ENCODE results near the gene PTPRE. TPM values are rescaled to one million over a fixed set of nuclear protein-coding genes. Genes with fewer than 3 reads are reported as not detected.
"Not testable (repeated sequence)": the region's sequence is repeated elsewhere in the genome, so short reads cannot be mapped to it uniquely, and the experiment has no call there.

The PTPRE gene
- total RNA-seq, 1 donor from 2014 or later = 12.8 TPM

- no peak for DNase-seq (ENCODE audit: low spot score)
Measured at GRCh38 chr10:127979045-127979444, 72.1 kb downstream of the PTPRE start.

- no peak for DNase-seq (ENCODE audit: low spot score)
Measured at GRCh38 chr10:127979566-127979965, 72.7 kb downstream of the PTPRE start.

- no peak for DNase-seq (ENCODE audit: low spot score)
Measured at GRCh38 chr10:127980898-127981297, 74.0 kb downstream of the PTPRE start.

- no peak for DNase-seq (ENCODE audit: low spot score)
Measured at GRCh38 chr10:127982601-127983000, 75.7 kb downstream of the PTPRE start.

GRCh38 chr10:127983344-127984100, 76.6 kb downstream of the PTPRE start:
- no peak for DNase-seq (ENCODE audit: low spot score)

- DNase-seq (ENCODE audit: low spot score) = no peak
Measured at GRCh38 chr10:127984945-127985344, 78.0 kb downstream of the PTPRE start.

- no peak for DNase-seq (ENCODE audit: low spot score)
Measured at GRCh38 chr10:127986531-127987466, 79.9 kb downstream of the PTPRE start.

GRCh38 chr10:127987467-127988380, 80.8 kb downstream of the PTPRE start:
- DNase-seq (ENCODE audit: low spot score) = no peak

- DNase-seq (ENCODE audit: low spot score) = peak; percentile 29
Measured at GRCh38 chr10:127989481-127990012, 82.6 kb downstream of the PTPRE start.

- DNase-seq (ENCODE audit: low spot score) = not testable (repeated sequence)
Measured at GRCh38 chr10:127990132-127990788, 83.4 kb downstream of the PTPRE start.

GRCh38 chr10:127990846-127991542, 84.1 kb downstream of the PTPRE start:
- DNase-seq (ENCODE audit: low spot score) = peak; percentile 63

GRCh38 chr10:127991543-127992255, 84.8 kb downstream of the PTPRE start:
- DNase-seq (ENCODE audit: low spot score) = no peak

GRCh38 chr10:127992376-127992775, 85.5 kb downstream of the PTPRE start:
- DNase-seq (ENCODE audit: low spot score) = no peak

- no peak for DNase-seq (ENCODE audit: low spot score)
Measured at GRCh38 chr10:127993056-127993690, 86.3 kb downstream of the PTPRE start.

- no peak for DNase-seq (ENCODE audit: low spot score)
Measured at GRCh38 chr10:127995939-127996338, 89.0 kb downstream of the PTPRE start.

- peak; percentile 58 for DNase-seq (ENCODE audit: low spot score)
Measured at GRCh38 chr10:127996586-127996985, 89.7 kb downstream of the PTPRE start.

- DNase-seq (ENCODE audit: low spot score) = no peak
Measured at GRCh38 chr10:127997271-127997670, 90.4 kb downstream of the PTPRE start.

- no peak for DNase-seq (ENCODE audit: low spot score)
Measured at GRCh38 chr10:127997937-127998336, 91.0 kb downstream of the PTPRE start.
